NCI-H1105 treated with DMSO at 0.1 percent for 48 hours (cell line): ENCODE data around the gene SETBP1.

Source experiments
- DNase-seq: peaks from one replicate; lab custom pipeline; 2025; lab: John Stamatoyannopoulos, UW

Gene SETBP1

DNA sequence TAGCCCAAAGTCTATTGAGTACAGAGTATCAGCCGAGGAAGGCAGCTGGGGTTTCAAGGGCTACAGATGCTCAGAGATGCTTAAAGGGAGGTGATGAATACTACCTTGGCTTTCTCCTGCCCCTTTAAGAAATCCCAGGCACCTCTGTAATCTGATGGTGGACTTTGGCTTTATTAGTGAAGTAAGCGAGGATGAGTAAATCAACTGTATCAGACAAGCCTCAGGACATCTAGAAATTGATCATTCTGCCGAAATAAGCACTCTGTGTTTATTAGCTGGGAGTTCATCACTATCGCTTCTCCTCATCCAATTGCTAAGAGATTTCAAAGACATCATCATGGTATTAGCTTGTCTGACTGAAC, 344.4 kb downstream of the SETBP1 start:
- DNase-seq = no peak

- no peak for DNase-seq
Observed at GRCh38 chr18:45026162-45026561, 345.5 kb downstream of the SETBP1 start.

DNA sequence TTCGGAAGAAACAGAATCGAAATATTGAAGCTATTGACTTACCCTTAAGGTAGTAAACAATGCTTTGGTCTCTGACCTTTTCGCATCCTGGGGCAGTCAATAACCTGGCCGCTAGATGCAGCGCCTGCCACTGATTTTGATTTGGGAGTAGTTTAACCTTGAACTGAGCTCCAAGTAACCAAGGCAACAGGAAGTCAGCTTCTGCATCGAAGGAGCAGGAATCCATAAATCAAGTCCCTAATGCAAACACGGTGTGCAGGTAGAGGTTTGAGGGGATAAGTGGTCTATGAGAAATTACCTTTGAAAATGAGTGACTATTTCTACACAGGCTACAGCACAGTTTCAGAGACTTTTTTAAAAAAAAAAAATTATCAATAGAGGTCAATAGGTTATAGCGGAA, 353.5 kb downstream of the SETBP1 start:
- no peak for DNase-seq

GRCh38 chr18:45037618-45038017, 356.9 kb downstream of the SETBP1 start:
- no peak for DNase-seq

DNA sequence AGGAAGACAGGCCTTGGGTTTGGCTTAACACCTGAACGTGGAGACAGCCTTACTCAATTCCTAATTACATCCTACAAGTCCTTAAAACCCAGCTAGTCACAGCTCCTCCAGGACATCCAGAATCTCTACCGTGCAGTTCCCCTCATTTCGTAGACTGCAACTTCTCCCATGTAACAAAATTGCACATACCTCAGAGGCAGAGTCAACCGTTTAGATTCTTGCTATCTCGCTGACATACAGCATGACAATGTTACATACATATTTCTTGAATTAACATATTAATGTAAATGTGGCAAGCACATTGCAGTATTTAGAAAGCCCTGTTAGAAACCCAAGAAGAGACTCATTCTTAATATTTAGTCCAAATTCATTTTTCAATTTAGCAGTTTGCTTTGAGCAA, 358.7 kb downstream of the SETBP1 start:
- DNase-seq = no peak

GRCh38 chr18:45040879-45041278, 360.2 kb downstream of the SETBP1 start:
- DNase-seq = no peak

DNA sequence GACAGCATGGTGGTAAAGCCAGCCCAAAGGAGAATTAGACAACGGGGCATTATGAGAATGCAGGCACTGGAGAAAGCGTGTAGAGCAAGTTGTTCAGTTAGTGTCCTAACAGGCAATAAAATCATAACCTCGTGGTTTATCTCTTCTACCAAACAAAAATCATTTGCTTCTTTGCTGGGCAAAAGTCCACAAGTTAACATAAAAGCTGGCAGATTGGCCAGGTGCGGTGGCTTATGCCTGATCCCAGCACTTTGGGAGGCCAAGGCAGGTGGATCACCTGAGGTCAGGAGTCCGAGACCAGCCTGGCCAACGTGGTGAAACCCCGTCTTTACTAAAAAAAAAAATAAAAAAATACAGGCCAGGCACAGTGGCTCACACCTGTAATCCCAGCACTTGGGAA, 364.1 kb downstream of the SETBP1 start:
- DNase-seq = no peak

- DNase-seq = peak; percentile 36
Observed at GRCh38 chr18:45046228-45046627, 365.5 kb downstream of the SETBP1 start.

- no peak for DNase-seq
Observed at GRCh38 chr18:45046961-45047360, 366.3 kb downstream of the SETBP1 start.

GRCh38 chr18:45049578-45050319, 369.1 kb downstream of the SETBP1 start:
- DNase-seq = no peak

DNA sequence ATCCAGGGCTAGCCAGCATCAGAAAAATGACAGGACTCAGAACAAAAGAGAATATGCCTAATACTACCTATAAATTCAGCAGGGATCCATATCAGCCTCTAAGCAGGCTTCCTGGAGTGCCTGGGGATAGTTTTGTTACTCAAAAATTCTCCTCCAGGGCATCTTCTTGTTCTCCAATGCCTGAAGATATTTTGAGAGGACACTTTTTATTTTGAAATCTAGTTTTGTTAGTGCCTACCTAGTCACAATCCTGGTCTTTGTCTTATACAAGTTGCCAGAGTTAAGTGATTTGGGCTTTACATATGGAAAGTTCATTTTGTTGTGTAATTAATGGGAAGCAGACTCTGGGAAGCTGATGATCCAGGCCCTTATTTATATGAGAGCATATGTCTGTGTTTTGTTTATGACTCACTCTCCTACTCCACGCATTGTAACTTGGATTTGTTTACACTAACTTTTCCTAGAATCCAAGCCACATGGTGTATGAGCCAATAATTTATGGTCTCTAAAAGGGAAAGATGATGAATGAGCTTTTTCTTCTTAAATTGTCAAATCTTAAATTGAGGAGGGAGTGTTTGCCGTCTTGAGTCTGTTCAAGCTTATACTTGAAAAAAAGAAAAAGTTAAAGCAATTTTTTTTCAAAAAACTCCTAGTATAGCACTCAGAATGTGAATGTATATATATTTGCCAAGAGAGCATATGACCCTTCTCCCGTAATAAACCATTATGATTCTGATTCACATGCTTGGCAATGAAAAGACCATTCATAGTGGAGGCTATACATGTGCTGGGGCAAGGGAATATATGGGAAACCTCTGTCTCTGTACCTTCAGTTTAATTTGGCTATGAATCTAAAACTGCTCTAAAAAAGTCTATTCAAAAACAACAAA, 370.3 kb downstream of the SETBP1 start:
- no peak for DNase-seq

DNA sequence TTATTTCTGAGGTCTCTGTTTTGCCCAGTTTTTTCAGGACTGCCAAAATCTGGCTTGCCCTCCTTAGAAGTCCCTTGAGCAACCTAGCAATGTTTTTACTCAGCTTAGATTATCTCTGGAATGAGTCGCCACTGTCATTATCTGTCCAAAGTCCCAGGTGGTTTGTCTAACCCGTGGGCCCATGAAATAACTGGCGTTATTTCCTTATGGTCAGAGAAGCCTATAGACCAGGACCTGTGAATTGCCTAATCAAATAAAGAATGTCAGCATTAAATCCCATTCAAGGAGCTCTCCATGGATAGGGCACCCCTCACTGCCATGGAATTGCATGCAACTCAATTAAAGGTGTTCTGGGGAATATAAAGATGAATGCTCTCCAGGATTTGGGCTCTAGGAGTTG, 373.9 kb downstream of the SETBP1 start:
- no peak for DNase-seq

GRCh38 chr18:45055811-45056210, 375.1 kb downstream of the SETBP1 start:
- DNase-seq = no peak

DNA sequence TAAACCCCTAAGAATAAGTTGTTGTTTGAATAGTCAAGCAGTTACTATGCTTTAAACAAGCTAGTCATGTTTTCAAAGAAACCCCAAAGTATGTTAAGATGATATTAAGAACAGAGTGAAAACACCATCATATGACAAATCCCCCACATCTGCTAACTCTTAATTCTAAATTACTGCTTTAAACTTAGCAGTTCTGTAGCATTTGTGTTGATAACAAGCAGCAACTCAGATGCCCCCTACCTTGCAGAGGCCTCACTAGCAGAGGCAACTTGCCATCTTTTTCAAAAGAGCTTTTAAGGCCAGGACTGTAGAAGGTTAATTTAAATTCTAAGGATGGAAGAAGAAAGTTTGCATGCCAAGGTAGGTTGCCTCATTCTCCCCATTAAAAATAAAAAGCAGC, 376.2 kb downstream of the SETBP1 start:
- no peak for DNase-seq

DNA sequence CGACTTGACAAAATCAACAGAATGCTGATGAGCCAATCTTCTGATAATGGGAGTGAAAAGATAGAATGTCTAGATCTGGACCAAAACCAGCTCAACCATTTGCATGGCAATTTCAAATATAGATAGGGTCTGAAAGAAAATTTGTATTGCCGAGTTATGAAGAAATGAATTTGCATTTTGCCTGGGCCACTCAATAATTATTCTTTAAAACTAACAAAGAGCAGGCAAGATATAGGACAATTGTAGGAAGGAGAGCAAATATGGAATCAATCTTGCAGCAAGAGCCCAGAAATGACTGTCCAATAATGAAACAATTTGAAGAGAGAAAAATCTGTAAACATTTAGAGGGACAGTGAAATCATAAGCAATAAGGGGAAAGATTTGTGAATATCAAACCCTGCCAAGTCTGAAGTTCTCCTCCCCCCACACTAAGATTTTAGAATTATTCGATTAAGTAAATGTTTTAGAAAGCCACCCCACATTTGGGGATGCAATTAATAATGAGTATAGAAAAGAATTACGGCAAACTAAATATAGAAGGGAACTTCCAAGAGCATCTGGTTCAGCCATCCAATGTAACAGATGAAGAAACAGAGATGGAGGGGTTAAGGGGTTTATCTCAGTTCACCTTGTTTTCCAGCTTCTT, 377.4 kb downstream of the SETBP1 start:
- no peak for DNase-seq

DNA sequence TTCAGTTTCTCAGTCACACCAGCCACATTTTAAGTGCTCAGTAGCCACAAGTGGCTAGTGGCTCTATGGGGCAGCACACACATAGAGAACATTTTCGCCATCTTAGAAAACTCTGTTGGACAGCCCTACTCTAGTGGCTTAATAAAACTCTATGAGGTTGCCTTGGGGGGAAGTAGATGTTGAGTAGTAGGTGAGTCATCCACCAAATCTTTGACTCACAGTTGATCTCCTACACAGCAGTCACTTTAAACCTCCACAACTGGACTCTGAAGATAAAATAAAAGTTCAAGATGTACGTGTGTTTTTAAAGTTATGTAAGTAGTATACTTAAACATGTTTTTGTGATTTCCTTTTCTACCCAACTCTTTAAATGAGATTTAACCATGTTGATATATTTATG, 379.0 kb downstream of the SETBP1 start:
- no peak for DNase-seq

DNA sequence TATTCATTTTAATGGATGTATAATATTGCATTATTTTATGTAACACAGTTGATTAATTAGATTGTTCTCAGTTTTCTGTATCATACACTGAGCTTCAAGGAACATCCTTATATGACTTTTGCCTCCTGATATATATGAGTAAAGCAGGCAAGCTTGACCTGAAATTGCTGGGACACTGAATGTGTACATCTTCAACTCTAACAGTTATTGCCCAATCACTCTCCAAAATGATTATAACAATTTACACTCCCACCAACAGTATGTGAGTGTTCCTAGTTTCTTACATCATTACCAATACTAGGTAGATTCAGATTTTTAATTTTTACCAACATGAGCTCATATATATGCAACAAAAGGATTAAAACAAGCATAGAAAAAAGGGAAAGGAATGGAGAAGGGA, 379.4 kb downstream of the SETBP1 start:
- DNase-seq = no peak

GRCh38 chr18:45061359-45061758, 380.7 kb downstream of the SETBP1 start:
- no peak for DNase-seq

DNA sequence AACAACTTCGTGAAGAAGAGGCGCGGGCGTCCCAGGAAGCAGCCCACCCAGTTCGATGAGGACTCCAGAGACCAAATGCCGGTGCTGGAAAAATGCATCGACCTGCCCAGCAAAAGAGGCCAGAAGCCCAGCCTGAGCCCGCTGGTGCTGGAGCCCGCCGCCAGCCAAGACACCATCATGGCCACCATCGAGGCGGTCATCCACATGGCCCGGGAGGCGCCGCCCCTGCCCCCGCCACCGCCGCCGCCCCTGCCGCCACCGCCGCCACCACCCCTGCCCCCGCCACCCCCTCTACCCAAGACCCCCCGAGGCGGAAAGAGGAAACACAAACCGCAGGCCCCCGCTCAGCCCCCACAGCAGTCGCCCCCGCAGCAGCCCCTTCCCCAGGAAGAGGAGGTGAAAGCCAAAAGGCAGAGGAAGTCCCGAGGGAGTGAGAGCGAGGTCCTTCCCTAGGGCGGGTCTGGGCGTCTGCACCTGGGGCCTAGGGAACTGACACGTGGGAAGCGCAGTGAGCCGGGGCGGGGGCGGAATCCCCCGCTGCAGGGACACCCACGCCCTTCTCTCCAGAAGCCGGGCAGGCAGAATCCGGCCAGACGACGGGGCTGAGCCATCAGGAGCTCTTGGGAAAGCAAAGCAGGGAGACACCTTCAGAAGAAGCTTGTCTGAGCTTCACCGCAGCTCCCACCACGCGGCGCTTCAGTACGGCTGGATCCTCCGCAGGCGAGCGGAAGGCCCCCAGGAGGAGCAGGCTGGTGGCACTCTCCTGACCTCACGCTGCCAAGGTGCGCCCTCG, 382.8 kb downstream of the SETBP1 start:
- no peak for DNase-seq

GRCh38 chr18:45066210-45066609, 385.5 kb downstream of the SETBP1 start:
- no peak for DNase-seq

DNA sequence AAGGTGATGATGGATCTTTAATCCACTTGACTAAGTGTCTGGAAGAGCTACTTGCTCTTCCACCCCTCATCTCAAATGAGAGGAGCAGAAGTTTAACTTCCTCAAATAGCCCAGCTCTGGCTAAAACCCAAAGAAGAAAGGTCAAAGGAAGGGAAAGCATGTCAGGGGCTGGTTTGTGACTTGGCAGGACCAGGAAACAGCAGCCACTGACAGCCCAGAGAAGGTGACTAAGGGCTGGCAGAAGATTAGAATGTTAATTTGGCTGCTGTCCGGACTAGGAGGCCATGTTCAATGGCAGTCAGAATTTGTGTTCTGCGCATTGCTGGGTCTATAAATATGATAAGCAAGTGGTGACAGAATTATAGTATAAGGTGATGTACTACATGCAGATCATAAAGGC, 386.2 kb downstream of the SETBP1 start:
- DNase-seq = no peak
